Mammary epithelial cell (primary cell): ENCODE measurements around the gene AOX1.

ENCODE experiments used
- CTCF ChIP-seq, 2 donors: IDR thresholded peaks in 1 of 2; conservative IDR thresholded peaks in 1 of 2; 2 replicates each; pipeline ENCODE4 v1.5.1; 2011 to 2012; ENCODE audit warnings: inconsistent platforms in 2 of 2, low read length in 2 of 2, mild to moderate bottlenecking in 2 of 2, control low read depth in 1 of 2, low read depth in 1 of 2; ENCODE audit not compliant: insufficient read depth in 1 of 2; ENCODE audit errors: extremely low read depth in 1 of 2
- EZH2 ChIP-seq: IDR thresholded peaks from 2 replicates; pipeline ENCODE4 v1.6.1; 2012; ENCODE audit warnings: low read length, inconsistent platforms, borderline replicate concordance

GRCh38 chr2:200674837-200675236 is 89.0 kb downstream of the AOX1 start:
- no peak for TF ChIP-seq CTCF (conservative IDR thresholded peaks at IDR 0.05 in 1 of 2, IDR thresholded peaks at IDR 0.05 in 1 of 2; ENCODE audit: extremely low read depth in 1 of 2, insufficient read depth in 1 of 2, low read depth in 1 of 2, low read length in 2 of 2)
- no peak for TF ChIP-seq EZH2
